ENCODE results near the gene ZNF177. TPM values are rescaled to one million over a fixed set of nuclear protein-coding genes. Genes with fewer than 3 reads are reported as not detected.
"Not testable (repeated sequence)": the region's sequence is repeated elsewhere in the genome, so short reads cannot be mapped to it uniquely, and the experiment has no call there.

Gene ZNF177
- total RNA-seq, result 3.3 TPM
- long read RNA-seq, partial matches to known transcripts, result 0 of 1 reads
- long read RNA-seq, other reads (novel, unspliced or antisense), result 1 of 1 reads

DNA sequence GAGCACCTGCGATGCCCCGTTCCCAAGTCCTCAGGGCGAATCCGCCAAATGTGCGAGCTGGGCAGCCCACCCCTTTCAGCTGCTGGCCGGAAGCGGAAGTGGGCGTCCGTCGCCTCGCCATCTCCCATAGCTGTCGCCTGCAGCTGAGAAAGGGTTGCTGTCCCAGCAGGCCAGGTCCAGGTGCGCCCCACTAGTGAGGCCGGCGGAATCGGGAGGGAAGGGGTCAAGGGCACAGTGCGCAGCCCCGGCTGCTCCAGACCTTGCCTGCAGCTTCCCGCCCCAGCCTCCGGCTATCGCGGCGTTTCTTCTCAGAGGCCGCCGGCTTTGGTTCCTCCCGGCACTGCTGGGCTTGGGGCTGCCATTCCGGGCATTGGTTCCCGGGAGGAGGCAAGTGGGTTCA, at the start of gene ZNF177:
TSS of gene ZNF177 (plus strand) at position 109 of the 400 bp plus-strand sequence. CDS start 15,299 bp downstream, outside the sequence.
- TF ChIP-seq, protein P1, sequence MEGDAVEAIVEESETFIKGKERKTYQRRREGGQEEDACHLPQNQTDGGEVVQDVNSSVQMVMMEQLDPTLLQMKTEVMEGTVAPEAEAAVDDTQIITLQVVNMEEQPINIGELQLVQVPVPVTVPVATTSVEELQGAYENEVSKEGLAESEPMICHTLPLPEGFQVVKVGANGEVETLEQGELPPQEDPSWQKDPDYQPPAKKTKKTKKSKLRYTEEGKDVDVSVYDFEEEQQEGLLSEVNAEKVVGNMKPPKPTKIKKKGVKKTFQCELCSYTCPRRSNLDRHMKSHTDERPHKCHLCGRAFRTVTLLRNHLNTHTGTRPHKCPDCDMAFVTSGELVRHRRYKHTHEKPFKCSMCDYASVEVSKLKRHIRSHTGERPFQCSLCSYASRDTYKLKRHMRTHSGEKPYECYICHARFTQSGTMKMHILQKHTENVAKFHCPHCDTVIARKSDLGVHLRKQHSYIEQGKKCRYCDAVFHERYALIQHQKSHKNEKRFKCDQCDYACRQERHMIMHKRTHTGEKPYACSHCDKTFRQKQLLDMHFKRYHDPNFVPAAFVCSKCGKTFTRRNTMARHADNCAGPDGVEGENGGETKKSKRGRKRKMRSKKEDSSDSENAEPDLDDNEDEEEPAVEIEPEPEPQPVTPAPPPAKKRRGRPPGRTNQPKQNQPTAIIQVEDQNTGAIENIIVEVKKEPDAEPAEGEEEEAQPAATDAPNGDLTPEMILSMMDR (IDR thresholded peaks at IDR 0.05), result no peak
- H3K4me1 ChIP-seq, result no peaks in the 10 kb centered on the region
- DNase-seq (no peak), ATAC-seq (no peak)
- no peaks in the 10 kb centered on the region for H3K27me3 ChIP-seq
- intact Hi-C loops (cut with DNase I), result no loop called here
- H3K27ac ChIP-seq, result no peak within 1 kb of the TSS
- no peak within 1 kb of the TSS for H3K4me3 ChIP-seq
- peaks cover 69% of the 10 kb centered on the region for H3K9me3 ChIP-seq
- no peaks in the 10 kb centered on the region for H3K36me3 ChIP-seq

DNA sequence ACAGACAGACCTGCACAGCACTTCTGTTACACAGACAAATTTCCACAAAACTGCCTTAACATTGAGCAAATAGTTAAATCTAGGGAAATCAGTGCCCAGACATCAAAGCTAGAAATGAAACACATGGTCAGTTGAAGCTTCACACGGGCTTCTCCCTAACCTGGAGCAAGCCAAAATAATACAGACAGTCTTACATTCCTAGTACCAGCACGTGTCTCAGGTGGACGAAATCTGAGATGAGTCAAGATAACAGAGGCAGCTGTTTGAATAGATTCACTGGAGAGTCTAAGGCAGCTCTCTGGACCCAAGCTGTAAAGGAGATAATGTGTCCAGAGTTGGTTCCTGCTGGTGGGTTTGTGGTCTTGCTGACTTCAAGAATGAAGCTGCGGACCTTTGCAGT, 49.1 kb upstream of the ZNF177 start:
- Histone ChIP-seq H3K36me3 (no peaks in the 10 kb centered on the region), H3K4me1 (peaks cover 1% of the 10 kb centered on the region), H3K27ac (no peak overlapping the region), H3K27me3 (no peaks in the 10 kb centered on the region), H3K9me3 (no peaks in the 10 kb centered on the region), H3K4me3 (no peak overlapping the region)
- TF ChIP-seq, protein P1 (IDR thresholded peaks at IDR 0.05), result no peak
- DNase-seq (no peak), ATAC-seq (no peak)
- intact Hi-C loops (cut with DNase I), result no loop called here

DNA sequence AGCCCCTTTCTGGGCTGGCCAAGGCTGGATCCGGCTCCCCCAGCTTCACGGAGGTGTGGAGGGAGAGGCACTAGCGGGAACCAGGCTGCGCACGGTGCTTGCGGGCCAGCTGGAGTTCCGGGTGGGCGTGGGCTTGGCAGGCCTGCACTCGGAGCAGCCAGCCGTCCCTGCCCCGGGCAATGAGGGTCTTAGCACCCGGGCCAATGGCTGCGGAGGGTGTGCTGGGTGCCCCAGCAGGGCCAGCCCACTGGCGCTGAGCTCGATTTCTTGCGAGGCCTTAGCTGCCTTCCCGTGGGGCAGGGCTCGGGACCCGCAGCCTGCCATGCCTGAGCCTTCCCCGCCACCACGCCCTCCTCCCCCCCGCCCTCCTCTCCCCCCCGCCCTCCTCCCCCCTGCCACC, 41.5 kb upstream of the ZNF177 start:
- DNase-seq (no peak), ATAC-seq (no peak)
- Histone ChIP-seq H3K27me3 (no peaks in the 10 kb centered on the region), H3K27ac (no peak overlapping the region), H3K4me3 (no peak overlapping the region), H3K36me3 (no peaks in the 10 kb centered on the region), H3K4me1 (peaks cover 6% of the 10 kb centered on the region), H3K9me3 (no peaks in the 10 kb centered on the region)
- TF ChIP-seq, protein P1 (IDR thresholded peaks at IDR 0.05), result no peak
- intact Hi-C loops (cut with DNase I), result no loop called here

DNA sequence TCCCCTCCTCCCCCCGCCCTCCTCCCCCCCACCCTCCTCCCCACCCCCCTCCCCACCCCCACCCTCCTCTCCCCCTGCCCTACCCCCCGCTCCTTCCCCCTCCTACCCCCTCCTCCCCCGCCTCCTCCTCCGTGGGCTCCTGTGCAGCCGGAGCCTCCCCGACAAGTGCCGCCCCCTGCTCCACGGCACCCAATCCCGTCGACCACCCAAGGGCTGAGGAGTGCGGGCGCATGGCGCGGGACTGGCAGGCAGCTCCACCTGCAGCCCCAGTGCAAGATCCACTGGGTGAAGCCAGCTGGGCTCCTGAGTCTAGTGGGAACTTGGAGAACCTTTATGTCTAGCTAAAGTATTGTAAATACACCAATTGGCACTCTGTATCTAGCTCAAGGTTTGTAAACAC, 41.1 kb upstream of the ZNF177 start:
- H3K9me3 ChIP-seq; ATAC-seq; H3K36me3 ChIP-seq; H3K27me3 ChIP-seq; intact Hi-C loops (cut with DNase I); H3K4me1 ChIP-seq; H3K27ac ChIP-seq; DNase-seq; H3K4me3 ChIP-seq: not testable (repeated sequence)

DNA sequence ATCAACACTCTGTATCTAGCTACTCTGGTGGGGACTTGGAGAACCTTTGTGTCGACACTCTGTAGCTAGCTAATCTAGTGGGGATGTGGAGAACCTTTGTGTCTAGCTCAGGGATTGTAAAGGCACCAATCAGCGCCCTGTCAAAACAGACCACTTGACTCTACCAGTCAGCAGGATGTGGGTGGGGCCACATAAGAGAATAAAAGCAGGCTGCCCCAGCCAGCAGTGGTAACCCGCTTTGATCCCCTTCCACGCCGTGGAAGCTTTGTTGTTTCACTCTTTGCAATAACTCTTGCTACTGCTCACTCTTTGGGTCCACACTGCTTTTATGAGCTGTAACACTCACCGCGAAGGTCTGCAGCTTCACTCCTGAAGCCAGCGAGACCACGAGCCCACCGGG, 40.6 kb upstream of the ZNF177 start:
- intact Hi-C loops (cut with DNase I); H3K27ac ChIP-seq; DNase-seq; H3K27me3 ChIP-seq; H3K4me1 ChIP-seq; H3K9me3 ChIP-seq; ATAC-seq; H3K4me3 ChIP-seq; H3K36me3 ChIP-seq: not testable (repeated sequence)

DNA sequence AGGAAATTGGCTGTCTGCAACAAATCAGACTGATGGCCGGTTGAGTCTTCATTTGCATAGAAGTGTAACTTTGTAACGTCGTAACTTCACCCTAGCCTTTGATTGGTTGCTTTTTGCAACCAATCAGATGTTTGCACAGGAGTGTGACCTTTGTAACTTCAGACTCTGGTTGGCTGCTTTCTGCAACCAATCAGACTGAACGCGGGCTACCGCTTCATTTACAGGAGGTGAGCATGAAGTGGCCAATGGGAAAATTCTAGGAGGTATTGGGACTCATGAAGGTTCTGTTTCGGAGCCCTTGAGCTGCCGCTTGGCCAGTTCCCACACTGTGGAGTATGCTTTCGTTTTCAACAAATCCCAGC, 39.3 kb upstream of the ZNF177 start:
- Histone ChIP-seq H3K27me3 (no peaks in the 10 kb centered on the region), H3K36me3 (no peaks in the 10 kb centered on the region), H3K4me1 (peaks cover 6% of the 10 kb centered on the region), H3K27ac (peak overlapping the region; percentile 92), H3K9me3 (peaks cover 18% of the 10 kb centered on the region), H3K4me3 (peak overlapping the region; percentile 95)
- TF ChIP-seq, protein P1 (IDR thresholded peaks at IDR 0.05), result no peak
- intact Hi-C loops (cut with DNase I), result no loop called here
- DNase-seq (peak; percentile 71), ATAC-seq (peak; percentile 67)
